Endothelial cell of umbilical vein (primary cell): Measurements from ENCODE around the gene SLC35A2. TPM values are rescaled to one million over a fixed set of nuclear protein-coding genes. Genes with fewer than 3 reads are reported as not detected.

Experiments used
- BruUV-seq: library from RNA; stranded (reverse); fragments of 400-500 nt; replicated peaks from 2 replicates; lab custom pipeline; 2021; lab: Mats Ljungman, UMichigan
- CTCF ChIA-PET: fragments of 300-600, 350-600 bp; sonication (Branson Sonifier 250); formaldehyde crosslinking; loops from one replicate; lab custom pipeline; 2021; ENCODE audit warnings: antibody characterized with exemption, inconsistent platforms; lab: Charles Lee
- POLR2A ChIA-PET: fragments of 300-600, 350-600 bp; sonication (Branson Sonifier 250); formaldehyde crosslinking; loops from one replicate; lab custom pipeline; 2021; ENCODE audit warnings: antibody characterized with exemption, inconsistent platforms; lab: Charles Lee
- DNase-seq: peaks from one replicate; pipeline ENCODE4 v3.0.0-alpha.2; 2011; ENCODE audit warnings: low read depth, low spot score
- FAIRE-seq: peaks from 2 replicates; lab custom pipeline; 2011; peaks lifted over from hg19 to GRCh38; lab: Jason Lieb, UNC
- H2AFZ ChIP-seq: 2 replicates; pipeline ENCODE4 v1.6.0; 2012; ENCODE audit warnings: low read depth, low read length, control low read depth, inconsistent platforms
- H3K27ac ChIP-seq: 2 replicates; pipeline ENCODE4 v1.5.1; 2011; ENCODE audit warnings: low read depth, mild to moderate bottlenecking, control low read depth, low read length, moderate library complexity; ENCODE audit not compliant: insufficient read depth
- H3K27me3 ChIP-seq, 2 experiments: 2 replicates each; pipeline versions ENCODE4 v1.6.0 to v1.6.1; 2011; ENCODE audit warnings: low read length in 2 of 2, mixed read lengths in 1 of 2; ENCODE audit not compliant: control insufficient read depth in 2 of 2, insufficient read depth in 2 of 2
- H3K36me3 ChIP-seq, 2 experiments: 2 replicates in 1 of 2; 3 replicates in 1 of 2; pipeline ENCODE4 v1.5.1; 2011; ENCODE audit warnings: low read length in 2 of 2, mild to moderate bottlenecking in 1 of 2, moderate library complexity in 1 of 2; ENCODE audit not compliant: control insufficient read depth in 2 of 2, insufficient read depth in 2 of 2; ENCODE audit errors: extremely low read depth in 1 of 2
- H3K4me1 ChIP-seq: 3 replicates; pipeline ENCODE4 v1.5.1; 2011; ENCODE audit warnings: mild to moderate bottlenecking, low read length; ENCODE audit not compliant: control insufficient read depth, insufficient read depth; ENCODE audit errors: extremely low read depth
- H3K4me2 ChIP-seq: 2 replicates; pipeline ENCODE4 v1.6.1; 2011; ENCODE audit warnings: low read length, control low read depth, mixed read lengths; ENCODE audit not compliant: insufficient read depth
- H3K4me3 ChIP-seq, 3 experiments: fragments of 200-600 bp in 1 of 3; sonication (generic), shearing (Covaris generic) in 1 of 3; replicated peaks in 1 of 3; 2 replicates each; pipeline ENCODE4 v1.5.1; 2011 to 2016; ENCODE audit warnings: control low read depth in 3 of 3, low read length in 3 of 3, mild to moderate bottlenecking in 2 of 3, inconsistent platforms in 1 of 3, low read depth in 1 of 3, moderate library complexity in 1 of 3; ENCODE audit not compliant: insufficient read depth in 1 of 3
- H3K79me2 ChIP-seq: 2 replicates; pipeline ENCODE4 v1.6.0; 2012; ENCODE audit warnings: low read length, inconsistent platforms; ENCODE audit not compliant: control insufficient read depth, insufficient read depth
- H3K9ac ChIP-seq: replicated peaks from 2 replicates; pipeline ENCODE3; 2011; ENCODE audit warnings: low read length, control low read depth; ENCODE audit not compliant: insufficient read depth; ENCODE audit errors: extremely low read depth
- H3K9me1 ChIP-seq: replicated peaks from 3 replicates; pipeline ENCODE4 v1.6.0; 2011; ENCODE audit warnings: mild to moderate bottlenecking, low read length; ENCODE audit not compliant: control insufficient read depth, insufficient read depth; ENCODE audit errors: extremely low read depth
- H3K9me3 ChIP-seq: replicated peaks from 2 replicates; pipeline ENCODE4 v1.5.1; 2012; ENCODE audit warnings: low read length, inconsistent platforms; ENCODE audit not compliant: control insufficient read depth, insufficient read depth
- H4K20me1 ChIP-seq: replicated peaks from 2 replicates; pipeline ENCODE3; 2011; ENCODE audit warnings: mild to moderate bottlenecking, low read length; ENCODE audit not compliant: control insufficient read depth, insufficient read depth; ENCODE audit errors: extremely low read depth
- CTCF ChIP-seq, 2 donors: IDR thresholded peaks; 1 replicate in 1 of 2; 2 replicates in 1 of 2; pipeline ENCODE4 v1.5.1; 2011; ENCODE audit warnings: low read length in 2 of 2, mild to moderate bottlenecking in 2 of 2, moderate library complexity in 2 of 2, control low read depth in 1 of 2, inconsistent platforms in 1 of 2, low read depth in 1 of 2; ENCODE audit not compliant: insufficient read depth in 1 of 2; ENCODE audit errors: extremely low read depth in 1 of 2
- EZH2 ChIP-seq: IDR thresholded peaks from 2 replicates; pipeline ENCODE4 v1.6.1; 2012; ENCODE audit warnings: borderline replicate concordance, low read depth, mild to moderate bottlenecking, moderate library complexity, low read length, inconsistent platforms; ENCODE audit not compliant: severe bottlenecking
- FOS ChIP-seq: IDR thresholded peaks from 2 replicates; pipeline ENCODE4 v1.6.1; 2011; ENCODE audit warnings: mild to moderate bottlenecking, low read length, moderate library complexity, borderline replicate concordance; ENCODE audit not compliant: insufficient read depth
- GATA2 ChIP-seq: IDR thresholded peaks from 2 replicates; pipeline ENCODE4 v1.7.0; 2011; ENCODE audit warnings: low read depth, mild to moderate bottlenecking, moderate library complexity, mixed read lengths, low read length; ENCODE audit not compliant: insufficient read length, insufficient read depth
- JUN ChIP-seq: IDR thresholded peaks from 2 replicates; pipeline ENCODE4 v1.6.1; 2011; ENCODE audit warnings: borderline replicate concordance, low read depth; ENCODE audit not compliant: insufficient read length, insufficient read depth
- MAX ChIP-seq: IDR thresholded peaks from 2 replicates; pipeline ENCODE4 v1.6.1; 2011; ENCODE audit not compliant: insufficient read depth, insufficient read length
- MYC ChIP-seq: IDR thresholded peaks from one replicate; pipeline ENCODE4 v1.6.1; 2011; ENCODE audit warnings: mild to moderate bottlenecking, low read depth, low read length
- POLR2A ChIP-seq: IDR thresholded peaks from 2 replicates; pipeline ENCODE4 v1.6.1; 2012; ENCODE audit warnings: low read depth, mild to moderate bottlenecking, control low read depth, low read length
- POLR2AphosphoS5 ChIP-seq: IDR thresholded peaks from 2 replicates; pipeline ENCODE4 v1.6.1; 2012; ENCODE audit warnings: low read depth, mild to moderate bottlenecking, control low read depth, low read length, moderate library complexity; ENCODE audit not compliant: insufficient read depth
- dilution Hi-C: fragments of 300-500 bp; cut with MboI; formaldehyde crosslinking; loops from one replicate; pipeline ENCODE4 v1.15.0; 2019; ENCODE audit warnings: low sequenced_read_pairs; ENCODE audit not compliant: extremely low pct_ligation_motif_present
- intact Hi-C: fragments of 100-400 bp; cut with micrococcal nuclease; formaldehyde crosslinking; loops from one replicate; pipeline ENCODE4 v1.10.0; 2022
- polyA plus RNA-seq, 4 experiments: library from polyadenylated mRNA; depleted of rRNA in 3 of 4; stranded (reverse) in 3 of 4; unstranded in 1 of 4; fragments of >200 nt; gene quantifications; 2 replicates each; pipeline versions ENCODE4 v1.2.1 to v1.2.3, GENCODE V29; 2011 to 2012; ENCODE audit warnings: missing spikeins in 1 of 4
- total RNA-seq: library from RNA; stranded (reverse); gene quantifications from 2 replicates; pipeline ENCODE4 v1.2.3, GENCODE V29; 2021

The SLC35A2 gene
- total and polyA plus RNA-seq, 2 donors (not counting 3 experiments of a cell fraction or from before 2014, with no cell fraction given), result 31.4 to 64.5 TPM

DNA sequence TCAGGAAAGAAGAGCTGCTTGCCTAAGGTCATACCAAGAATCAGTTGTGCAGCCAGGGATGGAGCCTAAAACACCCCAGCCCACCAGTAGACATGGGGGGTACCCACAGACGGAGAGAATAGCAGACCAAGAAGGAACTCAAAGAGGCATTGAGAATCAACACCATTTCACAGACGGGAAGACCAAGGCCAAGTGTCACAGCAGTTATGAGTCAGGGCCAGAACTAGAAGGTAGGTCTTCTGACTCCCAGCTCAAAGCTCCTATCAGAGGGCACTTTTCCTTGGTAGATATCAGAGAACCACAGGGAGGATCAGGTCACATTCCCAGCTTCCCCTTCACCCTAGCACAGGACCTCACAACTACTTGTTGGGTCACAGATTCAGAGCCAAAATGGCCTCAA is 31.4 kb upstream of the SLC35A2 start:
- Histone ChIP-seq H4K20me1 (no peaks in the 10 kb centered on the region), H3K79me2 (peaks cover 45% of the 10 kb centered on the region), H3K27me3 (no peaks in the 10 kb centered on the region), H3K9me1 (no peaks in the 10 kb centered on the region), H3K4me2 (no peak overlapping the region), H3K9me3 (no peaks in the 10 kb centered on the region), H2AFZ (no peak overlapping the region), H3K4me1 (no peaks in the 10 kb centered on the region), H3K27ac (no peak overlapping the region), H3K4me3 (no peak overlapping the region), H3K9ac (no peak overlapping the region), H3K36me3 (peaks cover 0 to 16% of the 10 kb centered on the region in 2 experiments)
- intact Hi-C loops (no loop called here), dilution Hi-C loops (no loop called here)
- TF ChIP-seq POLR2AphosphoS5 (no peak), MAX (no peak), MYC (no peak), FOS (no peak), JUN (no peak), POLR2A (no peak), CTCF (IDR thresholded peaks at IDR 0.05; ENCODE audit: extremely low read depth in 1 of 2, insufficient read depth in 1 of 2, low read depth in 1 of 2, low read length in 2 of 2) (no peak), GATA2 (no peak), EZH2 (no peak)
- CTCF ChIA-PET, result no interaction called here
- FAIRE-seq, result no peak
- POLR2A ChIA-PET, result no interaction called here
- no peak for DNase-seq
- no TSS peak for BruUV-seq
